HepG2 (cell line): ENCODE results near the gene ARHGEF11.

Source experiments
- BRD4 ChIP-seq: sonication (generic); formaldehyde crosslinking; IDR thresholded peaks from 2 replicates; pipeline ENCODE4 v1.4.0; 2020; ENCODE audit warnings: missing genetic modification reagents
- CTCF ChIP-seq: sonication (generic); formaldehyde crosslinking; IDR thresholded peaks from 2 replicates; pipeline ENCODE4 v1.5.0; 2020; ENCODE audit warnings: mild to moderate bottlenecking, missing genetic modification reagents, moderate library complexity
- E2F5 ChIP-seq: sonication (generic); formaldehyde crosslinking; conservative IDR thresholded peaks from 2 replicates; pipeline ENCODE4 v1.4.0; 2020; ENCODE audit warnings: missing genetic modification reagents
- HNRNPL ChIP-seq: fragments of 200-400 bp; formaldehyde crosslinking; IDR thresholded peaks from 2 replicates; pipeline ENCODE4 v1.6.1; 2017; ENCODE audit warnings: mild to moderate bottlenecking, low read depth, low read length
- JUNB ChIP-seq: sonication (generic); formaldehyde crosslinking; IDR thresholded peaks from 2 replicates; pipeline ENCODE4 v1.8.0; 2022; ENCODE audit warnings: missing genetic modification reagents, mild to moderate bottlenecking, borderline replicate concordance
- NFE2L2 ChIP-seq: fragments of 150-350 bp; IDR thresholded peaks from 2 replicates; pipeline ENCODE4 v1.6.1; 2014; ENCODE audit warnings: low read length
- NR1H2 ChIP-seq: sonication (generic); formaldehyde crosslinking; IDR thresholded peaks from 2 replicates; pipeline ENCODE4 v1.8.1; 2022; ENCODE audit warnings: low read depth, missing genetic modification reagents, borderline replicate concordance
- RNF219 ChIP-seq: sonication (generic); formaldehyde crosslinking; IDR thresholded peaks from 2 replicates; pipeline ENCODE4 v1.5.0; 2020; ENCODE audit warnings: mild to moderate bottlenecking, missing genetic modification reagents
- SALL2 ChIP-seq: sonication (generic); formaldehyde crosslinking; IDR thresholded peaks from 2 replicates; pipeline ENCODE4 v1.8.1; 2023; ENCODE audit warnings: mild to moderate bottlenecking, missing genetic modification reagents, inconsistent platforms
- TP53 ChIP-seq: sonication (generic); formaldehyde crosslinking; conservative IDR thresholded peaks from 2 replicates; pipeline ENCODE4 v1.4.0; 2020; ENCODE audit warnings: missing genetic modification reagents
- ZNF207 ChIP-seq: fragments of 450-650 bp; IDR thresholded peaks from 2 replicates; pipeline ENCODE4 v1.6.1; 2016; ENCODE audit warnings: antibody characterized with exemption, borderline replicate concordance
- ZNF782 ChIP-seq: sonication (generic); formaldehyde crosslinking; IDR thresholded peaks from 2 replicates; pipeline ENCODE4 v1.4.0; 2020; ENCODE audit warnings: missing genetic modification reagents, mild to moderate bottlenecking, borderline replicate concordance
- ZNF816 ChIP-seq: sonication (generic); formaldehyde crosslinking; IDR thresholded peaks from 2 replicates; pipeline ENCODE4 v1.8.0; 2022; ENCODE audit warnings: missing genetic modification reagents, mild to moderate bottlenecking, borderline replicate concordance
- TF ChIP-seq, protein P1 (sequence below): sonication (generic); formaldehyde crosslinking; IDR thresholded peaks from 2 replicates; pipeline ENCODE4 v1.5.1; 2020; ENCODE audit warnings: missing genetic modification reagents, mild to moderate bottlenecking, borderline replicate concordance

GRCh38 chr1:156923670-156924477 lies 121.7 kb downstream of the ARHGEF11 start:
- TF ChIP-seq TP53 (CRISPR knock-in tag) (no peak), SALL2 (CRISPR knock-in tag) (no peak), CTCF (CRISPR knock-in tag) (no peak), ZNF782 (CRISPR knock-in tag) (no peak), RNF219 (no peak), NR1H2 (CRISPR knock-in tag) (no peak), ZNF207 (no peak), ZNF816 (CRISPR knock-in tag) (no peak), BRD4 (CRISPR knock-in tag) (no peak), E2F5 (CRISPR knock-in tag) (no peak), HNRNPL (no peak), JUNB (CRISPR knock-in tag) (no peak), NFE2L2 (no peak)
- TF ChIP-seq, protein P1, sequence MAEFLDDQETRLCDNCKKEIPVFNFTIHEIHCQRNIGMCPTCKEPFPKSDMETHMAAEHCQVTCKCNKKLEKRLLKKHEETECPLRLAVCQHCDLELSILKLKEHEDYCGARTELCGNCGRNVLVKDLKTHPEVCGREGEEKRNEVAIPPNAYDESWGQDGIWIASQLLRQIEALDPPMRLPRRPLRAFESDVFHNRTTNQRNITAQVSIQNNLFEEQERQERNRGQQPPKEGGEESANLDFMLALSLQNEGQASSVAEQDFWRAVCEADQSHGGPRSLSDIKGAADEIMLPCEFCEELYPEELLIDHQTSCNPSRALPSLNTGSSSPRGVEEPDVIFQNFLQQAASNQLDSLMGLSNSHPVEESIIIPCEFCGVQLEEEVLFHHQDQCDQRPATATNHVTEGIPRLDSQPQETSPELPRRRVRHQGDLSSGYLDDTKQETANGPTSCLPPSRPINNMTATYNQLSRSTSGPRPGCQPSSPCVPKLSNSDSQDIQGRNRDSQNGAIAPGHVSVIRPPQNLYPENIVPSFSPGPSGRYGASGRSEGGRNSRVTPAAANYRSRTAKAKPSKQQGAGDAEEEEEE (CRISPR knock-in tag), result no peak
